Osteoblast (primary cell): ENCODE results near the gene CCNDBP1. TPM values are rescaled to one million over a fixed set of nuclear protein-coding genes. Genes with fewer than 3 reads are reported as not detected.
"Not testable (repeated sequence)": the region's sequence is repeated elsewhere in the genome, so short reads cannot be mapped to it uniquely, and the experiment has no call there.

ENCODE experiments used
- DNase-seq: peaks from one replicate; pipeline ENCODE4 v3.0.0; 2011; ENCODE audit warnings: low spot score, mixed read lengths; ENCODE audit not compliant: insufficient read length; ENCODE audit errors: missing footprints
- H2AFZ ChIP-seq: 2 replicates; pipeline ENCODE4 v1.6.0; 2011; ENCODE audit warnings: mild to moderate bottlenecking, low read length
- H3K27ac ChIP-seq: 2 replicates; pipeline ENCODE4 v1.5.1; 2011; ENCODE audit warnings: mild to moderate bottlenecking, low read depth, low read length, moderate library complexity
- H3K27me3 ChIP-seq: 2 replicates; pipeline ENCODE4 v1.6.0; 2012; ENCODE audit warnings: mild to moderate bottlenecking, control low read depth, inconsistent platforms, low read length, moderate library complexity; ENCODE audit not compliant: insufficient read depth
- H3K36me3 ChIP-seq: 2 replicates; pipeline ENCODE4 v1.5.1; 2011; ENCODE audit warnings: mild to moderate bottlenecking, low read length, control low read depth, moderate library complexity; ENCODE audit not compliant: insufficient read depth
- H3K4me1 ChIP-seq: 2 replicates; pipeline ENCODE4 v1.5.1; 2011; ENCODE audit warnings: mild to moderate bottlenecking, low read length, control low read depth, moderate library complexity; ENCODE audit not compliant: insufficient read depth
- H3K4me2 ChIP-seq: 2 replicates; pipeline ENCODE4 v1.6.0; 2011; ENCODE audit warnings: mild to moderate bottlenecking, low read length; ENCODE audit not compliant: insufficient read depth
- H3K4me3 ChIP-seq: fragments of 200-600 bp; sonication (generic); 3 replicates; pipeline ENCODE4 v1.5.1; 2012; ENCODE audit warnings: mild to moderate bottlenecking, low read length, inconsistent platforms; ENCODE audit not compliant: insufficient read depth
- H3K79me2 ChIP-seq: 2 replicates; pipeline ENCODE4 v1.6.0; 2012; ENCODE audit warnings: mild to moderate bottlenecking, low read length, control low read depth, inconsistent platforms; ENCODE audit not compliant: insufficient read depth
- H3K9me3 ChIP-seq: 2 replicates; pipeline ENCODE4 v1.5.1; 2011; ENCODE audit warnings: low read depth, low read length, control low read depth
- H4K20me1 ChIP-seq: 2 replicates; pipeline ENCODE4 v1.6.0; 2012; ENCODE audit warnings: mild to moderate bottlenecking, low read length, control low read depth; ENCODE audit not compliant: insufficient read depth
- total RNA-seq: library from RNA; depleted of rRNA; stranded (reverse); fragments of >200 nt; gene quantifications from 2 replicates; pipeline ENCODE4 v1.2.3, GENCODE V29; 2012
- TF ChIP-seq, protein P1 (sequence below): IDR thresholded peaks from 2 replicates; pipeline ENCODE4 v1.5.1; 2011; ENCODE audit warnings: mild to moderate bottlenecking, low read depth, low read length, moderate library complexity; ENCODE audit errors: extremely low read depth

Gene CCNDBP1
- total RNA-seq, 1 donor: 66.6 TPM

- DNase-seq: no peak
- Histone ChIP-seq H3K9me3 (no peaks in the 10 kb centered on the region), H3K36me3 (no peaks in the 10 kb centered on the region), H4K20me1 (no peaks in the 10 kb centered on the region), H3K4me2 (no peak overlapping the region), H3K79me2 (no peaks in the 10 kb centered on the region), H2AFZ (no peak overlapping the region), H3K27ac (no peak overlapping the region), H3K4me3 (no peak overlapping the region), H3K27me3 (peaks cover 36% of the 10 kb centered on the region), H3K4me1 (no peaks in the 10 kb centered on the region)
- TF ChIP-seq, protein P1, sequence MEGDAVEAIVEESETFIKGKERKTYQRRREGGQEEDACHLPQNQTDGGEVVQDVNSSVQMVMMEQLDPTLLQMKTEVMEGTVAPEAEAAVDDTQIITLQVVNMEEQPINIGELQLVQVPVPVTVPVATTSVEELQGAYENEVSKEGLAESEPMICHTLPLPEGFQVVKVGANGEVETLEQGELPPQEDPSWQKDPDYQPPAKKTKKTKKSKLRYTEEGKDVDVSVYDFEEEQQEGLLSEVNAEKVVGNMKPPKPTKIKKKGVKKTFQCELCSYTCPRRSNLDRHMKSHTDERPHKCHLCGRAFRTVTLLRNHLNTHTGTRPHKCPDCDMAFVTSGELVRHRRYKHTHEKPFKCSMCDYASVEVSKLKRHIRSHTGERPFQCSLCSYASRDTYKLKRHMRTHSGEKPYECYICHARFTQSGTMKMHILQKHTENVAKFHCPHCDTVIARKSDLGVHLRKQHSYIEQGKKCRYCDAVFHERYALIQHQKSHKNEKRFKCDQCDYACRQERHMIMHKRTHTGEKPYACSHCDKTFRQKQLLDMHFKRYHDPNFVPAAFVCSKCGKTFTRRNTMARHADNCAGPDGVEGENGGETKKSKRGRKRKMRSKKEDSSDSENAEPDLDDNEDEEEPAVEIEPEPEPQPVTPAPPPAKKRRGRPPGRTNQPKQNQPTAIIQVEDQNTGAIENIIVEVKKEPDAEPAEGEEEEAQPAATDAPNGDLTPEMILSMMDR: no peak
Observed at GRCh38 chr15:43221422-43221821, 36.2 kb downstream of the CCNDBP1 start.

DNA sequence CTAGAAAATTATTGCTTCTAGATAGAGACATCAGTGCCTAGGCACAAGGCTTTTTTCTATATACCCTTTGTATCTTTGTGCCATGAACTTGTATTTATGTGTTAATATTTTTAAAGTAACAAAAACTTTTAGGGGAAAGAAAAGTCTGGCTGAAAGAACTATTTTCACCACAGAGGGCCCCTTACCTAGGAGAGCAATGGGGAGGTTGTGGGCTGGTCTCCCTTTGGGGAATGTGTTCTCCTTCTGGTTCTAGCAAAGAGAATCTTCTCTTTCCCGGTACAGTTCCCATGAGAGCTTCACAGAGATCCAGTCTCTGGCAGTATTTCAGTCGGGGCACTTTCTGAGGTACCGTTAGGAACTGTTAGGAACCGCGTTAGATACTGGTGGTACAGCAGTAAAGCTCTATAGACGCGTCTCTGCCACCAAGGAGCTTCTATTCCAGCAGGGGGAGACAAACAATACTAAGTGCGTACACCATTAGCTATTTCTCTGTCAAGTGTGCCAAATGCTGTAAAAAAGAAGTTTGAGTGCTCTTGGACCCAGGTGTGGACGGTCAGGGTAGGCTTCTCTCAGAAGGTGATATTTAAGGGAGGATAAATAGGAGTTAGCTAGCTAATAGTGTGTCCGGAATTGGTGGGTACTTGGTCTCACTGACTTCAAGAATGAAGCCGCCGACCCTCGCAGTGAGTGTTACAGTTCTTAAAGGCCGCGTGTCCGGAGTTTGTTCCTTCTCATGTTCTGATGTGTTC lies 40.2 kb downstream of the CCNDBP1 start:
- no peaks in the 10 kb centered on the region for H3K9me3 ChIP-seq
- no peaks in the 10 kb centered on the region for H4K20me1 ChIP-seq
- H2AFZ ChIP-seq: peak overlapping the region; percentile 41
- DNase-seq: peak; percentile 97
- H3K4me2 ChIP-seq: no peak overlapping the region
- peaks cover 20% of the 10 kb centered on the region for H3K27me3 ChIP-seq
- no peaks in the 10 kb centered on the region for H3K79me2 ChIP-seq
- H3K27ac ChIP-seq: no peak overlapping the region
- H3K4me1 ChIP-seq: no peaks in the 10 kb centered on the region
- TF ChIP-seq, protein P1: peak; percentile 82
- H3K4me3 ChIP-seq: no peak overlapping the region
- no peaks in the 10 kb centered on the region for H3K36me3 ChIP-seq

GRCh38 chr15:43225950-43226255 lies 40.7 kb downstream of the CCNDBP1 start:
- not testable (repeated sequence) for H3K9me3 ChIP-seq, DNase-seq, H2AFZ ChIP-seq, H3K36me3 ChIP-seq, H3K4me3 ChIP-seq, H3K4me2 ChIP-seq, H3K27ac ChIP-seq, H4K20me1 ChIP-seq, H3K4me1 ChIP-seq, H3K79me2 ChIP-seq
- peaks cover 20% of the 10 kb centered on the region for H3K27me3 ChIP-seq

DNA sequence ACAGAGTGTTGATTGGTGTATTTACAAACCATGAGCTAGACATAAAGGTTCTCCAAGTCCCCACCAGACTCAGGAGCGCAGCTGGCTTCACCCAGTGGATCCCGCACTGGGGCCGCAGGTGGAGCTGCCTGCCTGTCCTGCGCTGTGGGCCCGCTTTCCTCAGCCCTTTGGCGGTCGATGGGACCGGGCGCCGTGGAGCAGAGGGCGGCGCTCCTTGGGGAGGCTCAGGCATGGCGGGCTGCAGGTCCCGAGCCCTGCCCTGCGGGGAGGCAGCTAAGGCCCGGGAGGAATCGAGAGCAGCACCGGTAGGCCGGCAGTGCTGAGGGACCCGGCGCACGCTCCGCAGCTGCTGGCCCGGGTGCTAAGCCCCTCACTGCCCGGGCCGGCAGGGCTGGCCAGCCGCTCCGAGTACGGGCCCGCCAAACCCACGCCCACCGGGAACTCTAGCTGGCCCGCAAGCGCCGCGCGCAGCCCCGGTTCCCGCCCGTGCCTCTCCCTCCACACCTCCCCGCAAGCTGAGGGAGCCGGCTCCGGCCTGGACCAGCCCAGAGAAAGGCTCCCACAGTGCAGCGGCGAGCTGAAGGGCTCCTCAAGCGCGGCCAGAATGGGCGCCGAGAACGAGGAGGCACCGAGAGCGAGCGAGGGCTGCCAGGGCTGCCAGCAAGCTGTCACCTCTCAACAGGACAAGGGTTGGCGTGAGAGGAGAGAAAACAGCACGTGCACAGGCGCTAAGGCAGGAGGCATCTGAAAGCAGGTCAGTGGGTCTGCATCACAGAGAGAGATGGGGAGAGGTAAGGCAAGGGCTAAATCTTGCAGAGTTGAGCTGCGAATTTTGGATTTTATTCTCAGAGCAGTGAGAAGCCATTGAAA lies 41.5 kb downstream of the CCNDBP1 start:
- Histone ChIP-seq H3K9me3 (no peaks in the 10 kb centered on the region), H2AFZ (no peak overlapping the region), H3K36me3 (no peaks in the 10 kb centered on the region), H3K4me3 (no peak overlapping the region), H3K4me2 (no peak overlapping the region), H3K4me1 (no peaks in the 10 kb centered on the region), H3K27me3 (peaks cover 14% of the 10 kb centered on the region), H4K20me1 (no peaks in the 10 kb centered on the region), H3K79me2 (no peaks in the 10 kb centered on the region), H3K27ac (no peak overlapping the region)
- DNase-seq: no peak
- TF ChIP-seq, protein P1: no peak
